Colon (tissue), 2 donors: Measurements from ENCODE around the gene CHMP1B.

Experiments used
- FAIRE-seq: peaks from 2 replicates; lab custom pipeline; 2012; peaks lifted over from hg19 to GRCh38; lab: Jason Lieb, UNC
- donor health status: control.
- donor health status: control.

Gene CHMP1B, protein sequence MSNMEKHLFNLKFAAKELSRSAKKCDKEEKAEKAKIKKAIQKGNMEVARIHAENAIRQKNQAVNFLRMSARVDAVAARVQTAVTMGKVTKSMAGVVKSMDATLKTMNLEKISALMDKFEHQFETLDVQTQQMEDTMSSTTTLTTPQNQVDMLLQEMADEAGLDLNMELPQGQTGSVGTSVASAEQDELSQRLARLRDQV

DNA sequence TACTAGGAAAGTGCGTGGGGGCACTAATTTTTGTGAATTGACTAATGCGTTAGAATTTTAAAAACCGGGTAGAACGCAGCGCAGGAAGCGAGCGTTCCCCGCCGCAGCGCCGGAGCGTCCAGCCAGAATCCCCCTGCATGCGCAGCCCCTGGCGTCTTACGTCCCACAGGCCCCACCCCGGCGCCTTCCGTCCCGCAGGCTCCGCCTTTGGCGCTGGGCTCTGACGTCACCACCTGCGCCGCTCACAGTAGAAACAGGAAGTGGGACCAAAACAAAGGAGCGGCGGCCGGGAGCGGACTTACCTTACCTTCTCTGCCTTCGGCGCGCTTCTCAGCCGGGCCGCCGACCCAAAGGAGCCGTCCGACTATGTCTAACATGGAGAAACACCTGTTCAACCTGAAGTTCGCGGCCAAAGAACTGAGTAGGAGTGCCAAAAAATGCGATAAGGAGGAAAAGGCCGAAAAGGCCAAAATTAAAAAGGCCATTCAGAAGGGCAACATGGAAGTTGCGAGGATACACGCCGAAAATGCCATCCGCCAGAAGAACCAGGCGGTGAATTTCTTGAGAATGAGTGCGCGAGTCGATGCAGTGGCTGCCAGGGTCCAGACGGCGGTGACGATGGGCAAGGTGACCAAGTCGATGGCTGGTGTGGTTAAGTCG, at the start of gene CHMP1B:
Gene CHMP1B (plus strand): TSS at position 268 of the 660 bp plus-strand sequence. CDS start 99 bp downstream, at position 367.
- FAIRE-seq: no peak

DNA sequence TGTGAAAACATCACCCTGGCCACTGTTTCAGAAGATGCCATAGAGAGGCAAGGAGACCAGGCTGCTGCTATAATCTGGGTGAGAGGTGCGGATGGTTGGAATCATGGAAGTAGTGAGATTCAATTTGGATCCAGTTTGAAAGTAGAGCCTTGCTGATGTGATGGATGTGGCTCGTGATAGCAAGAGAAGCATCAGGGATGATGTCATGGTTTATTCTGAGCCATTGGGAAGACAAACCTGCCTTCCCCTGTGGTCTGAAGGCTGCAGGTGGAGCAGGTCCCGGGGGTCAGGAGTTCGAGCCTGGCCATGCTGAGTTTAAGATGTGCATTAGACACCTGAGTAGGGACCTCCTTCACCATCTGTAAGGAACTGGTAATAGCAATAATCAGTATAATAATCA, 49.6 kb upstream of the CHMP1B start:
- no peak for FAIRE-seq

DNA sequence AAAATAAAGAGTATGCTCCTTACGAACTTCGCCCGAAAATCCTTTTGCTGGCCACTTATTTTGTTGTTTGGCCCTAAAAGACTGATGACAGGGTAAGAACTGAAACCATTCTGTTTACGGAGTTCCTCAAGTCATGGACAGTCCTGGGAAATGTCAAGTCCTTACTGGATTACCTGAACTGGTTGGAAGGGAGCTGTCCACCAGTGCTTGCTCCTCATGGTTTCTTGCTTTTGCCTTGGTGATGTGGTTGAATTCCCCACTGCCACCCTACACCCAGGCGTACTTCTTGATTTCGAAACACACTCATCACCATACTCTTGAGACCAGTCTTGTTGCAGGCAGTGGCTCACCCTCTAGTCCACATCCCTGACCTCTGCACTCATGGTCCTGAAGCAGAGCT, 49.1 kb upstream of the CHMP1B start:
- FAIRE-seq: no peak

DNA sequence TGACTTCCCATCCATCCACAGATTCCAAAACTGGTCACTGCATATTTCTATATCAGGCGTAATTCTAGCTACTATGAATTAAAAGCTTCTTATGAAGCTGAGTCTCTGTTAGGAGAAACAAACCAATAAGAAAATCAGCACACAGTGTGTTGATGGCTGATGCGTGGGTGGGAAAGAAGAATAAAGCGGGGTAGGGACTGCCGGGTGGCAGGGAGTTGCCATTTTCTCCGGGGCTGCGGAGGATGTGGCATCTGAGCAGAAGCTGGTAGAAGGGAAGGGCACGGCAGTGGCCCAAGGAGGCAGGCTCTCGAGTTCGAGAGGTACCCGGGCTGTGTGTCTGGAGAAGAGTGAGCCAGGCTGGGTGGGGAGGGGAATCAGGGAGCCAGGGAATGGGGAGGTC, 48.6 kb upstream of the CHMP1B start:
- no peak for FAIRE-seq

DNA sequence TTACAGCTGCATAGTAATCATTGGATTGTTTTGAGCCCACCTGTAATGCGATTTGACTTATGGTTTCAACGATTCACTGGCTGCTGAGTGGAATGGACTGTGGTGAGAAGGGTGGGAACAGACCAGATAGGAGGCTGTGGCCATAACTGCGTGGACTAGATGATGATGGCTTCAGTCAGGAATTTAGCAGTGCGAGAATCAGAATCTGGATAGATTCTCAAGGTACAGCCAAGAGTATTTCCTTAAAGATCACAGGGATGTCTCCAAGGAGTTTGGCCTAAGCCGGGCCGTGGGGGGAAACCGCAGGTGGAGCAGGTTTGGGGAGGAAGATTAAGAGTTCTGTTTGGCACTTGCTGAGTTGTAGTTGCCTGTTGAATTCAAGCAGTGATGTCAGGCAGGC, 44.0 kb upstream of the CHMP1B start:
- FAIRE-seq: no peak

DNA sequence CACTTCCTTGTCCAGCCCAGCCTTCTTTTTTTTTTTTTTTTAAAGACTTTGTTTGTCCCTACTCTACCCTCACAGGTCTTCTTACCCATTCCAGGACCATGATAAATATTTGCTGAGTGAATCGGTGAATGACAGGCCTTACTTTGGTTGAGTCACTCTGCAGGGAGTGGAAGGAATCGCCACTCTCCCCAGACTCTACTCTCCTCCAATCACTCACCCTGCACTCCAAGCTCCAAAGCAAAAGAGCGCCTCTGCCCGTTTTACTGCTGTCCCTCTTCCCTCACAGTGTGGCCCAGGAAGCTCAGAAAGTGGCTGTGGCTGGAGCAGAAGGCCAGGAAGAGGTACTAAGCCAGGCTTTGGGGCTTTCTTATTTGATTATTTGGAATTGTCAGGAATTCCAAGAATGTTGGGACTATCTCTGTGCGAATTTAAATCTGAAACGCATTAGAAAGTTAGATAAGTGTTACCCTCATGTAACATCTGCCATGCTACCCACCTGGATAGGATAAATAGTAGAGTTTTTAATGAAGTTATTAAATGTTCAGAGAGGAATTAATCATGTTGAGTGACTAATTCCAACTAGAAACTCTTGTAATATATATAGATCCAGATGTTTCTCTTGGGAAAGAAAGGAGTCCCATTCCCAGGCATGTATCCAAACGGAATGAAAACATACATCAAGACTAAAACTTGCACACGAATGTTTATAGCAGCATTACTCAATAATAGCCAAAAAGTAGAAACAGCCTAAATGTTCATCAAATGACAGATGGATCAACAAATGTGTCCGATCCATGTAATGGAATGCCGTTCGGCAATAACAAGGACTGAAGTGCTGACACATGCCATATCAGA, 43.0 kb upstream of the CHMP1B start:
- FAIRE-seq: no peak

DNA sequence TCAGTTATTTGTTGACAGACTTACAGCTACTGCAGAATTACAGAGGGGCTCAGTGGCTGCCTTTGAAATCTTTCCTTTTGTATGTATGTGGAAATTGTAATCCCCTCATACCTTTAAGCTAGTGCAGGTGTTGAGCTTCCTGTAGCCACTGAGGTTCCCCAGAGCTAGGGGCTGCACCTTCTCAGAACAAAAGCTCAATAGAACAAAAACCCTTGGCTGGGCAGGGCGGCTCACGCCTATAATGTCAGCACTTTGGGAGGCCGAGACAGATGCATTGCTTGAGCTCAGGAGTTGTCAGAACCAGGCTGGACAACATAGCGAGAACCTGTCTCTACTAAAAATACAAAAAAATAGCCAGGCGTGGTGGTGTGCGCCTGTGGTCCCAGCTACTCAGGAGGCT, 41.3 kb upstream of the CHMP1B start:
- FAIRE-seq: no peak

DNA sequence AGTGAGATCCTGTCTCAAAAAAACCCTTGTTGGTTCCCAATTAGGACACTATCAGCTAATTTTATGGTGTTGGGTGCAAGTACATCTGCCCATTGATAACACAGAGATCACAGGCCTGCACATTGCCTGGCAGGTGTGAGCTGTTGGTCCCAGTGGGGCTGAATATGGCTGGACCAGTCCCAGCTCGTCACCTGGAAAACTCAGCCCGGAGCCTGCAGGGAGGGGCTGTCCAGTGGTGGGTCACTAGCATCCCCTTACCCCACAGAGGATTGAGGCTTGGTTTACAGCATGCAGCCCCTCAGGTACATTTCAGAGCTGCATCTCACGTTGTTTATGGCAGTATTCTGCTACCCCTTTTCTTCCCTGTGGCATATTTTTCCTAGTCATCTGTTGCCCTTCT, 40.8 kb upstream of the CHMP1B start:
- FAIRE-seq: no peak

DNA sequence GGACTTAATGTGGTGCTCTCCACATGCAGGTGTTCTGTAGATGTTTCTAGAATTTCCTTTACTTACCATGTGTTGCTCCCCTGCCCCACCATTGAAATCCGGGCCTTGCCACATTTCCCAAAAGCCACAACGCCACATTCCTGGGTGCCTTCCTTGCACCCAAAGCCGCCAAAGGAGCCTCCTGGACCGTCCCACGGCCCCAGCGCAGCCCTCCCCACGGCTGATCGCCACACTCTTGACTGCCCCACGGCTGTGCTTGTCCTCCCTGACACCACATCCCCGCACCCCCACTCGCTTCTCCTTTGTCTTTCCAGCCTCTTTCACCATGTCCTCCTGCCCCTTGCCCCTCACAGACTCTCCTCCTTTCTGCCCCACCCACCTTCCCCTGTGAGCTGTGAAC, 40.2 kb upstream of the CHMP1B start:
- no peak for FAIRE-seq

DNA sequence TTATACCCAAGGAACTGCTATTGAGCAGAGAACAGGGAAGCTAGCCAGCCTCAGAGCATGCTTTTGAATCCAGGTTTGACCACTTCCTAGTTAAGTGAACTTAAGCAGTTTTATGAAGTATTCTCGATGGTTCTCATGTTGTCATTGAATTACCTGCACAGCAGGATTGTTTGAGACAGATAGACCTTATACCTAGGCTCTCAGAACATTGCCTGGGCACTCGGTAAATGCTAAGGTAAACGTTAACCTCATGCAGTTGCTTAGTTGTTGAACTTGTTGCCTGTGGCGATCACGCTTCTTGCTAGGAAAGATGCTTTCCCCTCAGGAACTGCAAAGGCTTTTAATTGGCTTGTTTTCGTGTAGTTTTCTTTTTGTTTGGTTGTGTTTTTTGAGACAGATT, 34.0 kb upstream of the CHMP1B start:
- FAIRE-seq: no peak

DNA sequence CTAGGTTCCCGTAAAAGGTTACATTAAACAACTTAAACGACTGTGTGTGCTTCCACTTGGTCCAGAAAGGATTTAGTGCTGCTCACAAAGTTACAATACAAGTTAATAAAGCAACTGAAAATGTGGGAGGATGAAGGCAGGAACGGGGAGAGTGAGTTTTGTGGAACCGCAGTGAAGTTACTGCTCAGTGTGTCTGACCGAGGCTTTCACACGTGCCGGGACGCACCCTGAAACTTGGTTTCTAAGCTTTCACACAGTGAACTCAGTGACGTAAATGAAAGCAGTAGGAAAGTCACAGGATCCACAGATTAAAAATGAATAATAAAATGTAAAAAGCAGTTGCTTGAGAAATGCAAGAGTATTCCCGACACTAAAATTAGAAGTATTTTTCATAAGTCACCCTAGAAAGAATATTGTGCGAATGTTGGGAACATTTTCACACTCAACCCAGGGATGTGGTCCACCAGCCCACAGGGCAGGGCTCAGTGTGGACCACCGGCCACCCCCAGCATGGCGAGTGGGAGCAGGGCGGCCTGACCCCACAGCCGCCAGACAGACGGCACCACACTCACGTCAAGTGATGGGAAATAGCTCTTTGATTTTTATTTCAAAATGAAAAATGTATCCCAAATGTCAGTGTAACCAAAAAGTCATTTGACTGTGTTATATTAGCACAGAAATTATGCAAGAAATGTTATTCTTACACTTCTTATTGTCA, 32.6 kb upstream of the CHMP1B start:
- no peak for FAIRE-seq

DNA sequence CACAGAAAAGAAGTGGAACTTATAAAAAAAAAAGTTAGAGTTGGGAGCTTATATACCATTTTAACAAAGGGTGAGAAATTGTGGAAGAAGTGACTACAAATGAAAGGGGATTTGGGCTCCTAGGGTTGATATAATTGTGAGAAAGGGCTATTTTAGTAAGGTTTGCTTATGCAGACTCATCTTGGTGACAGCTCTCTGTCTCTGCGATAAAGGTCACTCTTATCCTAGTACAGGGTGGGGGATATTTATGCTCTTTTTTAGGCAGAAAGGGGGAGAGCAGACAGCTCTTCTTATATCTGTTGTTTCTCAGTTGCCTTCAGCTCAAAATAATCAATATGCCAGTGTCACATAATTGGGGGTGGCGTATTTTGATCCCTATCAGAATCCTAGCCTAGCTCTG, 31.3 kb upstream of the CHMP1B start:
- no peak for FAIRE-seq

DNA sequence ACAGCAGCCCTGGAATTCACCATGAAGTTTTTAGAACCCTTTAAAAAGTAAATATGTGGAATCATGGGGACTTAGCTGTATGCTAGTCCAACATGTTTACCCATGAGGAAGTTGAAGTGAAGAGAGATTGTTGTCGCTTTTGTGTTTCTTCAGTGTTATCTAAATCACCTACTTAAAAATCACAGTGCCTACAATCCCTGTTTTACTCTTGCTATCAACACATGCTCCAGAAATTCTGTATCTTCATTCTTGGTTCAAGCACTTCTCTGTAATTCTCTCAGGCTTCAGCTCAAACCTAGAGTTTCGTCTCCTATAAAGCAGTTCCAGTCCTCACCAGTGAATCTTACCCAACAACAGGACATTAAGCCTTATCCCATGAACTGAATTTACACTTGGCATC, 30.5 kb upstream of the CHMP1B start:
- FAIRE-seq: no peak

DNA sequence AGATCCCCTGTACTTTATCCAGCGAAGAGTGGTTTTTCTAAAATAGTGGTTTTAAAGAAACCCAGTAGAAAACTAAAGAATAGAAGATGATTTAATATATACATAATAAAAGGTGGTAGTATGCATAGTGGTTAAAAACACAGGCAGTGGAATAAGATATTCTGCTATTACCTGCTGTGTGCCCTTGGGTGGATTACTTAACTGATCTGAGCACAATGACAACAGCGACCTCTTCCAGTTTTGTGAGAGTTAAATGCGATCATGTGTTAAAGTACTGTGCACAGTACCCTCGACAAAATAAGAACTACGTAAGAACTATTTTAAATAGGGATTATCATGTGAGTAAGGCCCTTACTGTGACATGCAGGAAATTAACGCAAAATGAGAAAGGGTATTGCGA, 30.0 kb upstream of the CHMP1B start:
- no peak for FAIRE-seq

DNA sequence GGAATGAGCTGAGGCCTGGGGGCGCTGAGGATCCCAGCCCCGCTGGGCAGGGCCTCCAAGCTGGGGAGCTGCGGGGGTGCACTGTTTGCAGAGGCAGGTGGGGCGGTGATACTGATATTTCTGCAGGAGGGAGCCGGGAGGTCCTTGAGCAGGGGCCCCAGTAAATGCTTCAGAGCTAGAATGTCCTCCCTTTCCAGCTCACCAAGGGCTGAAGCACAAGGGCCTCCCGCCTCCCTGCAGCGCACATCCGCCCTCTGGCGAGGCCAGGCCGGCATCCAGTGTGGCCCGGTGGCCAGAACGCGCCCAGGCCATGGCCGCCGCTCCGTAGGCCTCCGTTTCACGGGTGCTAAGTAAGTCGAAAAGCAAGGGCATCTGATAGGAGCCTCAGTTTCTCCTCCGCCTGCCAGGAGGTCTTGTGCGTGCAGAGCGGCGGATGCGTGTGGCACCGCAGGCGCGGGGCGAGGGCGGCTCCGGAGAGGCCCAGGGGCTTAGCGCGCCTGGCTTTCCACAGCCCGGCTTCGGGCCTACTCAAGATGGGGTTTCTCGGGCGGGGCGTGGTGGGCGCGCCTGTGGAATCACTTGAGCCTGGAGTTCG, 29.5 kb upstream of the CHMP1B start:
- FAIRE-seq: no peak

DNA sequence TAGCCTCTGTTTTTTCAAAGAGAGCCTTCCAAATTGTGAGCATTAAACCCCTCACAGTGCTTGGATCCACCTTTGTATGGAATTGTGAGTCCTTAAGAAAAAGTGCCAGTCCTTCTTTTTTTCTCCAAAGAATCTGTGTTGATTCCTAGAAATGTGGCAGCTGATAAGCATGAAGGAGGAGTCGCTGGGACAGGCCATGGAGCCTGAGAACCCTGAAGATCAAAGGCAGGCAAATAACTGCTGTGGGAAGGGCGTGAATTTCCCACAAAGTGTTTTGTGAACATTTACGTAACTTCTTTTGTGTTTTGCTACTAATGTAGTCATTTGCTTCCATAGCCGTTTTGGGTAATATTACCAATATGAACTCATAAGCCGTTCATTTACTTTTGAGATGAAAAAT, 27.7 kb upstream of the CHMP1B start:
- FAIRE-seq: no peak

DNA sequence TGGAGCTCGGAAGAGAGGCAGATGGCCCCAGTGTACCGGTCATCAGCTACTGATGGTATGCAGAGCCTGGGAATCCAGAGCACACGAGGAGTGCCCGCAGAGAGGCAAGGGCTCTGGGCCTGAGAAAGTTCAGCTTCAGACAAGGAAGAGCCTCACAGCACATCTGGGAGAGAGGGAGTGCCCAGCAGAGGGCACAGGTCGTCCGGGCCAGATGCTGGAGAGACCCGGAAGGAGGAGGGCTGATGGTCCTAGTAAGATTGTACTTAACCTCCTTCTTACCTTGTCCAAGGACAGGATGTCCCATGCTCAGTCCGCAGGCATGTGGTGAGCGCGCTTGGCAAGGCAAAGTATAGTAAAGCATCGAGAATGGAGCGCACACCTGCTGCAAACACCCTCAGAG, 24.4 kb upstream of the CHMP1B start:
- FAIRE-seq: no peak

DNA sequence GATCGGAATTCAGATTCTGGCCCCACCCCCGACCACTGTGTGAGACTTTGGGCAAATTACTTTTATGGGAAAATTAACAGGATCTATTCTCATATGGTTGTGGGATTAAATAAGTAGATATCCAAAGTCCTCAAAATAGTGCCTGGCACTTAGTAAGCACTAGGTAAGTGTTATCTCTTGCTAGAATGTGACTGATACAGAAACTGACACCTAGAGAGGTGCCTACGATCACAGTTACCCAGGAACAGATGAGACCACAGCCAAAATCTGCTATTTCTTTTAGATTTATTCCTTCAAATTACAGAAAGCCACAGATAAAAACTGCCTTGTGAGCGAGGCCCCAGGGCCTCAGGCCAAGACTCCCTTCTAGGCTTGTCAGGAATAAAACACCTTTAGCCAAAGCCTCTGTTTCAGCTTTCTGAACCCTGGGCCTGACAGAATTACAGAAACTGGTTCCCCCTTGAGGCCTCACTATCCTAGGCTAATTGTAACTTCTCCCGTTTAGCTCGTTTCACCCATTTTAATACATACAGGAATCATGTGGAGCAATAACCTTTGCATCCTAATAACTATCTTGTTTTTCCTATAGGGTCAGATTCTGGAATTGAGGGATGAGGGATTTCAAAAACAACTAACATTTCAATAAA, 22.3 kb upstream of the CHMP1B start:
- no peak for FAIRE-seq

DNA sequence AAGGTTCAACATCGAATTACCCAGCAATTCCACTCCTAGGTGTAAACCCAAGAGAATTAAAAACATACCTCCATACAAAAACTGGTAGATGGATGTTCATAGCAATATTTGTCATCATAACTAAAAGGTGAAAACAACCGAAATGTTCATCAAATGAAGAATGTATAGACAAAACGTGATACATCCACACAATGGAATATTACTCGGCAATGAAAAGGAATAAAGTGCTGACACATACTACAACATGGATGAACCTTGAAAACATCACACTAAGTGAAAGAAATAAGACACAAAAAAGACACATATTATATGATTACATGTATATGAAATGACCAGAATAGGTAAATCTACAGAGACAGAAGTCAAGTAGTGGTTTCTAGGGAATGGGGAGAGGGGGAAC, 20.6 kb upstream of the CHMP1B start:
- no peak for FAIRE-seq

DNA sequence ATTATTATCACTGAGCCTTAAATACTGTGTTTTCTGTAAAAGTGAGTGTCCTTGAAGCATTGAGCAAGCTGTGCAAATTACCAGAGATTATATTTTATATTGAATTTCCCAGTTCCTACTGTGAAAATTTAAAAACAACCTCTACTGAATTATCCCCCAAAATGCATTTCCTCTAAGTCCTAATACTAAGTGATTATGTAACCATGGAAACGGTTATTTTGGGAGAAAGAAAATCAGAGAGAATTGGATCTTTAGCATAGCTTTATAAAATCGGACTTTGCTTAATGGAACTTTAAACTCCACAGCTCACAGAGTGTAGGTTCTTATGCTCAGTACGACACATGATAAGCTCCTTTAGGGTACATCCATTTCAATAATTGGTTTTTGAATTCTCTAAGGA, 19.3 kb upstream of the CHMP1B start:
- FAIRE-seq: no peak

DNA sequence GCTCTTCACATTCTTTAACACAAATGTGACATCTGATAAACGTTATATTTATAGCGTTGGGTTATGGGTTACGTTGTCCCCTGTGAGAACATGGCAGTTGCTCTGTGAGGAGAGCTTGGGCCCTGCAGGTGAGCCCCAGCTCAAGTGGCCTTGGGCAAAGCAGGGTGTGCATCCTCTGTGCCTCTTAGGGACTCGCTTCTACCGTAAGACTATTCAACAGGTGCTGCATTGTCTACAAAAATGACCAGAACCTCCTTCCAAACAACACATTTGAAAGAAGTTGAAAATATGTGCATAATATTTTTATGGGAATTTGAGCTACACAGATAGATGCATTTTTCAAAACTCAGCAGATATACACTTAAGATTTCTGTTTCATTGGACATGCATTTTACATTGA, 16.4 kb upstream of the CHMP1B start:
- no peak for FAIRE-seq

DNA sequence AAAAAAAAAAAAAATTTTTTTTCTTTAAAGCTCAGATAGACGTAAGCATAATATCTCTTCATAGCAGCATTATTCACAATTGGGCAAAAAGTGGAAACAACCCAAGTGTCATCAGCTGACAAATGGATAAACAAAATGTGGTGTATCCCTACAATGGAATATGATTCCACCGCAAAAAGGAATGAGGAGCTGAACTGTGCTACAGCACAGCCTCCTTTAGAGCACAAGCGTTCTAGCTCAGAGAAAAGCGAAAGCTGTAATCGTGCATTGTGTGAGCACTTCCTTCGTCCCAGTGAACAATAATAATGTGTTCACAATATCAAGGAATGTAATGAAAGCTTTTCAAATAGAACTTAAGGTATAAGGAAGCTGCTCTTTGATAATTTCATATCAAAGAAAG, 11.7 kb upstream of the CHMP1B start:
- no peak for FAIRE-seq
